Epidermal melanocyte (primary cell): Measurements from ENCODE around the gene FAM216A.

ENCODE experiments used
- DNase-seq: peaks from one replicate; pipeline ENCODE4 v3.0.0; 2011; ENCODE audit warnings: low spot score; ENCODE audit not compliant: insufficient read length

FAM216A gene

GRCh38 chr12:110538869-110539622, 70.4 kb downstream of the FAM216A start:
- no peak for DNase-seq
